H1 (cell line): ENCODE results near the gene ALKBH3. TPM values are rescaled to one million over a fixed set of nuclear protein-coding genes. Genes with fewer than 3 reads are reported as not detected.

Source experiments
- CTCF ChIA-PET: fragments of 300-600 bp; sonication (Branson Sonifier 250); formaldehyde crosslinking; loops from one replicate; lab custom pipeline; 2021; ENCODE audit not compliant: partially characterized antibody; lab: Charles Lee
- POLR2A ChIA-PET: fragments of 300-600 bp; sonication (Branson Sonifier 250); formaldehyde crosslinking; loops from one replicate; lab custom pipeline; 2021; ENCODE audit warnings: inconsistent platforms; ENCODE audit not compliant: partially characterized antibody; lab: Charles Lee
- DNase-seq, 2 experiments: peaks; one replicate each; pipeline versions ENCODE4 v3.0.0 to v3.0.0-alpha.2; 2010 to 2022; ENCODE audit warnings: low spot score in 2 of 2, low read depth in 1 of 2, mixed read lengths in 1 of 2
- FAIRE-seq: peaks from 2 replicates; lab custom pipeline; 2011; peaks lifted over from hg19 to GRCh38; lab: Jason Lieb, UNC
- H2AFZ ChIP-seq: 2 replicates; pipeline ENCODE4 v1.8.1; 2012; ENCODE audit warnings: low read length, inconsistent platforms
- H2AK5ac ChIP-seq: 2 replicates; pipeline ENCODE4 v1.6.1; 2013; ENCODE audit warnings: low read depth, low read length
- H2BK120ac ChIP-seq: replicated peaks from 2 replicates; pipeline ENCODE3; 2013; ENCODE audit warnings: low read depth, low read length, inconsistent platforms
- H2BK12ac ChIP-seq: 2 replicates; pipeline ENCODE4 v1.6.1; 2013; ENCODE audit warnings: low read depth, low read length
- H2BK15ac ChIP-seq: 2 replicates; pipeline ENCODE4 v1.6.1; 2013; ENCODE audit warnings: low read length
- H2BK20ac ChIP-seq: 2 replicates; pipeline ENCODE4 v1.6.1; 2013; ENCODE audit warnings: low read length
- H2BK5ac ChIP-seq: 2 replicates; pipeline ENCODE4 v1.6.1; 2013; ENCODE audit warnings: low read depth, low read length
- H3K14ac ChIP-seq: 2 replicates; pipeline ENCODE4 v1.6.1; 2013; ENCODE audit warnings: inconsistent platforms; ENCODE audit not compliant: insufficient read length
- H3K18ac ChIP-seq: 2 replicates; pipeline ENCODE4 v1.6.1; 2013; ENCODE audit warnings: low read length; ENCODE audit errors: extremely low read depth
- H3K23ac ChIP-seq: 2 replicates; pipeline ENCODE4 v1.6.1; 2013; ENCODE audit warnings: inconsistent platforms; ENCODE audit not compliant: insufficient read length
- H3K23me2 ChIP-seq: 2 replicates; pipeline ENCODE4 v1.6.1; 2013; ENCODE audit warnings: low read depth, low read length
- H3K27ac ChIP-seq: 2 replicates; pipeline ENCODE4 v1.6.1; 2011; ENCODE audit warnings: low read depth, low read length, inconsistent platforms
- H3K27me3 ChIP-seq, 4 experiments: replicated peaks in 1 of 4; 1 replicate in 1 of 4; 2 replicates in 3 of 4; pipeline versions ENCODE4 v1.6.1 to v1.8.1; 2011 to 2013; ENCODE audit warnings: low read length in 3 of 4, mild to moderate bottlenecking in 3 of 4, inconsistent platforms in 2 of 4, mixed read lengths in 2 of 4, moderate library complexity in 1 of 4; ENCODE audit not compliant: control insufficient read depth in 3 of 4, insufficient read depth in 3 of 4; ENCODE audit errors: extremely low read depth in 1 of 4
- H3K36me3 ChIP-seq, 4 experiments: 2 replicates each; pipeline versions ENCODE4 v1.6.1 to v1.8.1; 2011 to 2013; ENCODE audit warnings: mild to moderate bottlenecking in 4 of 4, low read length in 3 of 4, moderate library complexity in 2 of 4, control low read depth in 1 of 4, inconsistent platforms in 1 of 4; ENCODE audit not compliant: insufficient read depth in 4 of 4, control insufficient read depth in 2 of 4
- H3K4ac ChIP-seq: replicated peaks from 2 replicates; pipeline ENCODE3; 2013; ENCODE audit warnings: low read length, low read depth, mixed read lengths, inconsistent platforms; ENCODE audit not compliant: insufficient read length
- H3K4me1 ChIP-seq, 4 experiments: replicated peaks in 1 of 4; 1 replicate in 1 of 4; 2 replicates in 3 of 4; pipeline versions ENCODE4 v1.6.1 to v1.8.1; 2011 to 2013; ENCODE audit warnings: low read length in 3 of 4, inconsistent platforms in 2 of 4, mixed read lengths in 1 of 4; ENCODE audit not compliant: insufficient read depth in 4 of 4, control insufficient read depth in 3 of 4
- H3K4me2 ChIP-seq, 2 experiments: 2 replicates each; pipeline versions ENCODE4 v1.6.1 to v1.8.1; 2011 to 2013; ENCODE audit warnings: low read depth in 2 of 2, low read length in 2 of 2, control low read depth in 1 of 2, inconsistent platforms in 1 of 2, mild to moderate bottlenecking in 1 of 2; ENCODE audit not compliant: insufficient read depth in 1 of 2
- H3K4me3 ChIP-seq, 4 experiments: fragments of 200-600, 300-600 bp in 1 of 4; sonication (generic), shearing (Covaris generic), sonication (Bioruptor Twin) in 1 of 4; 2 replicates each; pipeline versions ENCODE4 v1.5.1 to v1.8.1; 2011 to 2016; ENCODE audit warnings: low read length in 4 of 4, low read depth in 3 of 4, control low read depth in 2 of 4, inconsistent platforms in 2 of 4, mild to moderate bottlenecking in 2 of 4, mixed read lengths in 1 of 4, moderate library complexity in 1 of 4; ENCODE audit not compliant: insufficient read depth in 2 of 4; ENCODE audit errors: extremely low read depth in 1 of 4
- H3K56ac ChIP-seq: replicated peaks from 2 replicates; pipeline ENCODE3; 2013; ENCODE audit warnings: low read depth, mild to moderate bottlenecking, mixed read lengths, low read length, inconsistent platforms; ENCODE audit not compliant: insufficient read length
- H3K79me1 ChIP-seq: 2 replicates; pipeline ENCODE4 v1.6.1; 2013; ENCODE audit warnings: low read depth, low read length, control low read depth
- H3K79me2 ChIP-seq, 2 experiments: 2 replicates each; pipeline versions ENCODE4 v1.6.1 to v1.8.1; 2012 to 2013; ENCODE audit warnings: low read length in 2 of 2, mild to moderate bottlenecking in 2 of 2, inconsistent platforms in 1 of 2; ENCODE audit not compliant: insufficient read depth in 2 of 2, control insufficient read depth in 1 of 2
- H3K9ac ChIP-seq, 4 experiments: replicated peaks in 1 of 4; 1 replicate in 1 of 4; 2 replicates in 3 of 4; pipeline versions ENCODE4 v1.6.1 to v1.8.1; 2011 to 2013; ENCODE audit warnings: low read depth in 3 of 4, low read length in 3 of 4, control low read depth in 2 of 4, mild to moderate bottlenecking in 2 of 4, moderate library complexity in 2 of 4, inconsistent platforms in 1 of 4; ENCODE audit errors: extremely low read depth in 1 of 4
- H3K9me3 ChIP-seq, 2 experiments: 2 replicates each; pipeline versions ENCODE4 v1.6.1 to v1.8.1; 2012 to 2013; ENCODE audit warnings: mild to moderate bottlenecking in 2 of 2, moderate library complexity in 2 of 2, control low read depth in 1 of 2, inconsistent platforms in 1 of 2, low read depth in 1 of 2, low read length in 1 of 2, mixed read lengths in 1 of 2; ENCODE audit not compliant: insufficient read depth in 2 of 2
- H4K20me1 ChIP-seq, 2 experiments: replicated peaks in 1 of 2; 2 replicates each; pipeline versions ENCODE3 to v1.8.1; 2011 to 2013; ENCODE audit warnings: inconsistent platforms in 2 of 2, low read length in 2 of 2, mild to moderate bottlenecking in 1 of 2; ENCODE audit not compliant: insufficient read depth in 2 of 2, control insufficient read depth in 1 of 2
- H4K5ac ChIP-seq: 2 replicates; pipeline ENCODE4 v1.6.1; 2013; ENCODE audit warnings: low read length, low read depth, mixed read lengths, inconsistent platforms; ENCODE audit not compliant: insufficient read length
- H4K8ac ChIP-seq: 2 replicates; pipeline ENCODE4 v1.8.0; 2013; ENCODE audit warnings: mild to moderate bottlenecking, moderate library complexity, low read length, inconsistent platforms; ENCODE audit not compliant: insufficient read depth; ENCODE audit errors: extremely low read depth
- H4K91ac ChIP-seq: replicated peaks from 2 replicates; pipeline ENCODE3; 2013; ENCODE audit warnings: low read length, mixed read lengths, inconsistent platforms; ENCODE audit not compliant: insufficient read length
- ASH2L ChIP-seq: fragments of 200-600, 300-600 bp; sonication (generic); IDR thresholded peaks from one replicate; pipeline ENCODE4 v1.7.1; 2017; ENCODE audit warnings: low read length
- ATF3 ChIP-seq: IDR thresholded peaks from 2 replicates; pipeline ENCODE4 v1.6.1; 2011; ENCODE audit warnings: low read depth, mild to moderate bottlenecking, low read length; ENCODE audit not compliant: insufficient read depth
- CTBP2 ChIP-seq: IDR thresholded peaks from 2 replicates; pipeline ENCODE4 v1.7.0; 2011; ENCODE audit warnings: borderline replicate concordance, mild to moderate bottlenecking, moderate library complexity, mixed read lengths, low read length; ENCODE audit not compliant: insufficient read depth, insufficient read length
- HDAC6 ChIP-seq: IDR thresholded peaks from one replicate; pipeline ENCODE4 v1.7.1; 2012; ENCODE audit warnings: low read depth, mild to moderate bottlenecking, inconsistent platforms, low read length, moderate library complexity
- KDM1A ChIP-seq: fragments of 200-600, 300-600 bp; sonication (generic); IDR thresholded peaks from 2 replicates; pipeline ENCODE4 v1.7.1; 2016; ENCODE audit warnings: mild to moderate bottlenecking, low read length, borderline replicate concordance
- PHF8 ChIP-seq: fragments of 200-600 bp; sonication (generic); conservative IDR thresholded peaks from 2 replicates; pipeline ENCODE4 v1.7.1; 2012; ENCODE audit warnings: low read depth, mild to moderate bottlenecking, inconsistent platforms, low read length, moderate library complexity
- POLR2A ChIP-seq, 2 experiments: IDR thresholded peaks; 1 replicate in 1 of 2; 2 replicates in 1 of 2; pipeline ENCODE4 v1.6.1; 2011; ENCODE audit warnings: low read depth in 2 of 2, low read length in 2 of 2, mild to moderate bottlenecking in 2 of 2; ENCODE audit errors: control extremely low read depth in 1 of 2
- TCF12 ChIP-seq: IDR thresholded peaks from 2 replicates; pipeline ENCODE4 v1.6.1; 2011; ENCODE audit warnings: low read depth, mild to moderate bottlenecking, low read length
- WGBS, 2 experiments: shearing (Covaris generic) in 1 of 2; methylation state at CpG; one replicate each; pipeline versions ENCODE4 v1.1.6 to v1.1.7; 2013 to 2015; ENCODE audit warnings: low lambda C conversion rate in 2 of 2, mixed read lengths in 2 of 2, inconsistent platforms in 1 of 2, low coverage in 1 of 2, missing lambda C conversion rate in 1 of 2; ENCODE audit not compliant: insufficient replicate concordance in 2 of 2, insufficient coverage in 1 of 2, insufficient read length in 1 of 2; ENCODE audit errors: extremely low coverage in 1 of 2, missing lambda C conversion rate in 1 of 2; 5-methylcytosine and 5-hydroxymethylcytosine counted together
- polyA plus RNA-seq, 7 experiments: library from polyadenylated mRNA; depleted of rRNA in 3 of 7; stranded (reverse) in 5 of 7; unstranded in 2 of 7; fragments of >200 nt in 5 of 7; fragments of 200-250 nt in 2 of 7; gene quantifications; 1 replicate in 5 of 7; 2 replicates in 1 of 7; 4 replicates in 1 of 7; pipeline versions ENCODE4 v1.2.1 to v1.2.3, GENCODE V29; 2011 to 2013; ENCODE audit warnings: missing spikeins in 2 of 7, mixed read lengths in 2 of 7
- total RNA-seq: library from RNA; stranded (reverse); fragmentation: NEBNext Ultra II Directional; extraction: Animal tissue kit (Norgen Biotek cat#: 25700); gene quantifications from 2 replicates; pipeline ENCODE4 v1.2.1, GENCODE V29; 2021

ALKBH3 gene
- total and polyA plus RNA-seq, 2 of the 8 experiments (the other 6 are each of a cell fraction or from before 2014, with no cell fraction given), result 10.5 to 11.4 TPM

DNA sequence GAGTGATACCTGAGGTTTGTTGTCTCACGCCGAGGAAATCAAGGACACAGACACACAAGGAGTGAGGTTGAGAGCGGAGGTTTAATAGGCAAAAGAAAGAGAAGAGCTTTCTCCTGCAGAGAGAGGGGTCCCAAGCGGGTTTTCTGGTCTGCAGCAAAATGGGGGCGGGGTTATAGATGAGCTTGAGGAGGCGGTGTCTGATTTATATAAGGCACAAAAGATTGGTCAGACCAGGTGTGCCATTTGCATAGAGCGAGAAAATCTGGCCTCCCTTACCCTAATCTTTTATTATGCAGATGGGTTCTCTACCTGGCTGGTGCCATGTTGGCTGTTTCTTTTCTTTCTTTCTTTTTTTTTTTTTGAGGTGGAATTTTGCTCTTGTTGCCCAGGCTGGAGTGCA is 73.6 kb downstream of the ALKBH3 start:
- Histone ChIP-seq H4K20me1 (no peaks in the 10 kb centered on the region), H3K79me1 (no peaks in the 10 kb centered on the region), H4K91ac (no peak overlapping the region), H2BK15ac (no peak overlapping the region), H3K79me2 (no peaks in the 10 kb centered on the region), H3K23ac (no peak overlapping the region), H3K9ac (no peak overlapping the region), H2BK12ac (peak overlapping the region; percentile 32; the same call in 1 of the 2 replicates), H3K36me3 (no peaks in the 10 kb centered on the region), H2BK5ac (0 out of 2 replicates have a peak overlapping the region, but pooled peaks have one; percentile 11), H2AK5ac (peak overlapping the region; percentile 41; the same call in 1 of the 2 replicates), H3K4me3 (peak overlapping the region in 1 of 4 experiments; percentile 19; a peak in 1 of 8 replicates), H3K18ac (peak overlapping the region; percentile 4; the same call in 1 of the 2 replicates), H3K56ac (no peak overlapping the region), H2BK20ac (no peak overlapping the region), H3K14ac (no peak overlapping the region), H3K9me3 (peaks cover 0 to 3% of the 10 kb centered on the region in 2 experiments; a peak in 1 of 4 replicates), H3K27ac (peak overlapping the region; percentile 54; the same call in 1 of the 2 replicates), H2BK120ac (peak overlapping the region; percentile 98), H3K4ac (no peak overlapping the region), H3K27me3 (no peaks in the 10 kb centered on the region), H3K4me2 (peak overlapping the region; percentile 16 to 71; a peak in 3 of 4 replicates), H4K5ac (peak overlapping the region; percentile 87), H4K8ac (no peak overlapping the region), H2AFZ (no peak overlapping the region), H3K4me1 (peaks cover 4 to 25% (median 13%) of the 10 kb centered on the region in 4 experiments), H3K23me2 (no peaks in the 10 kb centered on the region)
- 42% methylated on average over 7 of the region's 7 CpGs; no CpG with 5 or more reads in 1 of the 2 experiments for WGBS, 2 experiments
- DNase-seq, result no peak
- ChIA-PET POLR2A (interaction anchor here (0.9 to 2.9 kb wide), 4 partner anchors 10 to 73 kb away, joined by 3 to 13 read pairs (median 4); partner anchors contain the start of gene C11orf96), CTCF (interaction anchor here (0.6 to 13.4 kb wide), 8 partner anchors 9 to 352 kb away, joined by 3 to 140 read pairs (median 5); partner anchors contain the start of gene C11orf96)
- no peak for TF ChIP-seq PHF8
- peak; percentile 29 for TF ChIP-seq ASH2L
- TF ChIP-seq TCF12, result peak; percentile 82; the same call in 1 of the 2 replicates
- TF ChIP-seq KDM1A, result peak; percentile 17; the same call in 1 of the 2 replicates
- TF ChIP-seq POLR2A (IDR thresholded peaks at IDR 0.05; ENCODE audit: control extremely low read depth in 1 of 2, low read depth in 2 of 2, low read length in 2 of 2), result no peak
- no peak for TF ChIP-seq CTBP2
- no peak for TF ChIP-seq ATF3
- no peak for TF ChIP-seq HDAC6
- FAIRE-seq, result peak; percentile 62
